OCI-LY3 (cell line): Measurements from ENCODE around the gene UNKL.

Source experiments
- EZH2phosphoT487 ChIP-seq: fragments of 200-600 bp; shearing (Covaris generic); IDR thresholded peaks from 2 replicates; pipeline ENCODE4 v1.6.1; 2018; ENCODE audit warnings: antibody characterized with exemption, mixed run types, low read depth
- TF ChIP-seq, protein P1 (sequence below): fragments of 200-600, 300-600 bp; sonication (generic); IDR thresholded peaks from 2 replicates; pipeline ENCODE4 v1.5.1; 2014; ENCODE audit warnings: antibody characterized with exemption, low read length, low read depth

DNA sequence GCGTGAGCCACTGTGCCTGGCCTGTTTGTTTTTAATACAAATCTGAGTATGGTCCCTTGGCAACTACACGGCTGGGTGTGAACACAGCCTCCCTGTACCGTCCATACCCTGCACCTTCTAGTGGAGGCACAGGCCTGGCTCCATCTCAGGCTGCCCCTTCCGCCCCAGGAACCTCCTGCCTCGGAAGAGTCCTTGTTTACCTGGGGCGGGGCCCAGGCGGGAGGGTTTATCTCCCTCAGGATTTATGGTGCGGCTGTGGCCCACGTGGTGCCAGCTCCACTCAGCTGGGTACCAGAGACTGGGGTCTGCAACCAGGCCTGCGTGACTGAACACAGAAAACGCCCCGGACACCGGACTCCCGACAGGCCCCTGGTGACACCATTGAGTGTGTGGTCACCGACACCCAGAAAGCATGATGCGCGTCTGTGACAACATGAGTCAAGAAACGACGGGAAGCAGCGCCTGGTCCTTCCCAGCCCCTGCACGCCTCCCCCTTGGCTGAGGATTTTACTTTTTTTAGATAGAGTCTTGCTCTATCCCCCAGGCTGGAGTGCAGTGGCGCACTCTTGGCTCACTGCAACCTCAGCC lies 19.0 kb downstream of the UNKL start:
- TF ChIP-seq, protein P1, sequence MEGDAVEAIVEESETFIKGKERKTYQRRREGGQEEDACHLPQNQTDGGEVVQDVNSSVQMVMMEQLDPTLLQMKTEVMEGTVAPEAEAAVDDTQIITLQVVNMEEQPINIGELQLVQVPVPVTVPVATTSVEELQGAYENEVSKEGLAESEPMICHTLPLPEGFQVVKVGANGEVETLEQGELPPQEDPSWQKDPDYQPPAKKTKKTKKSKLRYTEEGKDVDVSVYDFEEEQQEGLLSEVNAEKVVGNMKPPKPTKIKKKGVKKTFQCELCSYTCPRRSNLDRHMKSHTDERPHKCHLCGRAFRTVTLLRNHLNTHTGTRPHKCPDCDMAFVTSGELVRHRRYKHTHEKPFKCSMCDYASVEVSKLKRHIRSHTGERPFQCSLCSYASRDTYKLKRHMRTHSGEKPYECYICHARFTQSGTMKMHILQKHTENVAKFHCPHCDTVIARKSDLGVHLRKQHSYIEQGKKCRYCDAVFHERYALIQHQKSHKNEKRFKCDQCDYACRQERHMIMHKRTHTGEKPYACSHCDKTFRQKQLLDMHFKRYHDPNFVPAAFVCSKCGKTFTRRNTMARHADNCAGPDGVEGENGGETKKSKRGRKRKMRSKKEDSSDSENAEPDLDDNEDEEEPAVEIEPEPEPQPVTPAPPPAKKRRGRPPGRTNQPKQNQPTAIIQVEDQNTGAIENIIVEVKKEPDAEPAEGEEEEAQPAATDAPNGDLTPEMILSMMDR = no peak
- TF ChIP-seq EZH2phosphoT487 = no peak
